Amniotic epithelial cell (primary cell): ENCODE data around the gene GAL3ST2.

ENCODE experiments used
- DNase-seq: peaks from one replicate; pipeline ENCODE4 v3.0.0-alpha.2; 2010; ENCODE audit warnings: low read depth

Gene GAL3ST2

DNA sequence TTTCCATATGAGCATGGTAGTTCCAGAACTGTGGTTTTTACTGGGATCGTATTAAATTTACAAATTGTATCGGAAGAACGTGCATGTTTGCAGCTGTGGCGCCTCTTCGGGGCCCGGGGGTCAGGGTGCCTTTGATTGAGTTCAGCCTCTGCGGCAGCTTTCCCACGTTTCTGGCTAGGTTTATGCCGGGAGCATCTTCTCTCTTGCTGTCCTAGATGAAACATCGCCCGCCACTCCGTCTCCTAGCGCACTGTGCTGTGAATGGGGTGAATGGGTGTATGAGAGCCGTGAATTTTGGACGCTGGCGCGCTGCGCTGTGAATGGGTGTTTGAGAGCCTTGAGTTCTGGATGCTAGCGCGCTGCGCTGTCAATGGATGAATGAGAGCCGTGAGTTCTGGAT, 69.8 kb downstream of the GAL3ST2 start:
- no peak for DNase-seq

DNA sequence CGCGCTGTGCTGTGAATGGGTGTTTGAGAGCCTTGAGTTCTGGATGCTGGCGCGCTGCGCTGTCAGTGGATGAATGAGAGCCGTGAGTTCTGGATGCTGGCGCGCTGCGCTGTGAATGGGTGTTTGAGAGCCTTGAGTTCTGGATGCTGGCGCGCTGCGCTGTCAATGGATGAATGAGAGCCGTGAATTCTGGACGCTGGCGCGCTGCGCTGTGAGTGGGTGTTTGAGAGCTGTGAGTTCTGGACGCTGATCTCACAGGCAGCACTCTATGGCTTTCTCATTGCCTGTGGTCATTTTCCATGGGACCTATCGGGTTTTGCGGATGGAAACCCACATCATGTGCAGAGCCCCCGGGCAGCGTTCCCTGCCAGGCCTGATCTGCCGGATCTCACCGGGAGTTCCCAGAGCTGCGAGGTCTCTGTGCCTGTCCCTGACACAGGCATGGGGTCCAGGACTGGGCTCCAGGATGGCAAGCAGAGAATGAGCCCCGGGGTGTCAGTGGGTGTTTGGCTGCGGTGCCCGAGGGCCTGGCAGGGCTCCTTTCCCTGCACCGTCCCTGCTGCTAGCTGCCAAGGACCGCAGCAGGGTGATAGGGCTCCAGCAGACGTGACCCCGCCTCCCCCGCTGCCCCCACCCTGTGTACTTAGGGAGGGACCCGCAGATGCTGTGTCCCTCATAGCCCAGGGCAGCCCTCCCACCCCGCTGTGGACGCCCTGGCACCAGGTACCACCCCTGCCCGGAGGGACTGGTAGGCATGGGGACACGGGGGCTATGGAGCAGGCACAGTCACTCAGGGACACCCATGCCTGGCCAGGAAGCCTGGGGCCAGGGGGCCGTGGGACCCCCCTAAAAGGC, 72.4 kb downstream of the GAL3ST2 start:
- no peak for DNase-seq

DNA sequence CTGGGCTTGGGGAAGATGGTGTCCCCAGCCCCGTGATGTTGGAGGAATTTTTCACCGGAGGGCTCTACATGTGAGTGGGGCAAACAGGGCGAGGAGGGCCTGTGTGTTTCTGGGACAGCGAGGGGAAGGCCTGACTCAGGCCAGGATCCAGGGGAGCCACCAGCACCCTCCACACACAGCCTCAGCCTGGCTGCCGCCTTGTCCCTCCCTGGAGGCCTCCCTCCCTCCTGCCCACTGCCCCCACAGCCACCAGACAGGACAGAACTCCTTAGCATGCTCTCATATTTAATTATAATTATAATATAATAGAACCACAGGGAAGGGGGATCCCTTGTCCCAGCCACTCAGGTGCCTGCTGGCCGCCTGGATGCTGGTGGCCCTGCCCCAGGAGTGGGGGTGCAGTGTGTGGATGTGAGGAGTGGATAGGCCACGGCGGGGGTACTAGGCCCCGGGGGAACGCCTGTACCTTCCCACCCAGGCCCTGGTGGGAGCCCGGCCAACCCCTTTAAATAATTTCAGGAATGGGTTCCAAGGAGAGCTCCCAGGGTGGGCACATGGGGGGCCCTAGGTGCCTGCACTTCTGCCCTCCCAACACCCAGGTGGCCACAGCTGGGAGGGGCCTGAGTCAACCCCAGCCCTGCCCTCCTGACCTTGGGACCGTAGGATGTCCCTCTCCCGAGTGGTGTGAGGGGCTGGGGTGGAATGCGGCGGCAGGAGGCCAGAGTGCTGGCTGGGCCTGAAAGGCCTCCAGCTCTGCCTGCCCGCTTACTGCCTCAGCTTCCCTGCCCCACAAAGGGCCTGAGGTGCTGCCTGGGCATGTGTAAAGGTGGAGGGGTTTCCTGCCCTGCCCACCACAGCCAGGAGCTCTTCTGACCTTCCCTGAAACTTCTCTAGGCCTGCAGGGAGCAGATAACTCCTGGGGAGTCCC, 73.3 kb downstream of the GAL3ST2 start:
- no peak for DNase-seq

DNA sequence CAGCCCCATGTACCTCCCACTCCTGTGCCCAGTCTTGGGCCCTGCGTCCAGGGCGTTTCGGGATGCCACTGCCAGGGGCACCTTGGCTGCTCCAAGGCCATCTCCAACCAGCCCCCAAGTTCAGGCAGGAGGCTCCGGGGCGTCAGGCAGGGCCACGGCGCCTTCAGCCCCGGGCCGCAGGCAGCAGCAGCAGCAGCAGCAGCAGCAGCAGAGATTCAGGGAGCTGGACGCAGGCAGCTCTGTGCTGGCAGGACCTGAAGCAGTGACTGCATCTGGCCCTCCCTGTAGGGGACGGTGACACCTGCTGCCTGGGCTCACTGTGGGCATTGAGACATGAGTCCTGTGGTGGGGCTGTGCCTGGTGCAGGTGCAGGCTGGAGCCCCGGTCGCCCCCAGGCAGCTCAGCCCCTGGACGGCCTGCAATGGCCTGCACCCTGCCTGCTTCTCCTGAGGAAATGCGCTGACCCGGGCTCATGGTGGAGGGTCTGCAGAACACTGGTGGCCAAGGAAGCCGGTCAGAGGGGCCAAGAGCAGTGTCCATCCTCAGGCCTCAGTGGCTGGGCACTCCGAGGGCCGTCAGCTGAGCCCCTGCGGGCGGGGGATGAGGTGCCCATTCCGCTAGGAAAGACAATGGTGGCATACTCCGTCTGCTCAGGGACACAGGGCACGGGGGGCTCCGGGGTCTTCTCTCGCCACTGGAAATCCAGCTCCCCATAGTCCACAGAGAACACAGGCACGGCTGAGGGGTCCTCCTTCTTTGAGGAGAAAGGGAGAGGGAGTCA, 74.1 kb downstream of the GAL3ST2 start:
- DNase-seq: no peak

DNA sequence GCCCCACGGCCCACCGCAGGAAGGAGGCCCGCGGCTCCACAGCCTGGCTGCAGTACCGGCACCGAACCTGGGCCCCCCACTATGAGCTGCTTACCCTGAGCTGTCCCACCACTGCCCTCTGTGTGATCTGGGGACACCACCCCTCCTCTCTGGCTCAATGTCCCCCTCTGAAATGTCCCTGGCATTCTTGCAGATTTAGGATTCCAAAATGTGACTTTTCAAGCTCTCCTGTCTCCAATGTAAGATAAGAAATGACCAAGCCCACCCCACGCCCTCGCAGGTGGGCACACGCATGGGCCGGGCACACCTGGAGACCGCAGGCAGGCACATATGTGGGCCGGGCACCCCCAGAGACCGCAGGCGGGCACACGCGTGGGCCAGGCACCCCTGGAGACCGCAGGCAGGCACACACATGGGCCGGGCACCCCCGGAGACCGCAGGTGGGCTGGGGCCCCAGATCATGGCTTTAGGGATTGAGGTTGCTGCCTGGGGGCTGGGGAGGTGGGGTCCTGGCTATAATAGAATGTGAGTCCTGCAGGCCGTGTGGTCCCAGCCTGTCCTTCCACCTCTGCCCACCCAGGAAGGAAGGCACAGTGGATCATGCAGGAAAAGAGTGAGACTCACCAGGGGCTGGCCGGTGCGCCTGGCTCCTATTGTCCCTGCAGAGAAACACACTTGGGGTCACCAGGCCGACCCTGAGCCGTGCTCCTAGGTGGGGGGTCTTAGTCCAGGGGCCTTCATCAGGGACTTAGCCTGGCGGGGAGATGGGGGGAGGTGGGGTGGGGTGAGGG, 74.9 kb downstream of the GAL3ST2 start:
- DNase-seq: no peak

DNA sequence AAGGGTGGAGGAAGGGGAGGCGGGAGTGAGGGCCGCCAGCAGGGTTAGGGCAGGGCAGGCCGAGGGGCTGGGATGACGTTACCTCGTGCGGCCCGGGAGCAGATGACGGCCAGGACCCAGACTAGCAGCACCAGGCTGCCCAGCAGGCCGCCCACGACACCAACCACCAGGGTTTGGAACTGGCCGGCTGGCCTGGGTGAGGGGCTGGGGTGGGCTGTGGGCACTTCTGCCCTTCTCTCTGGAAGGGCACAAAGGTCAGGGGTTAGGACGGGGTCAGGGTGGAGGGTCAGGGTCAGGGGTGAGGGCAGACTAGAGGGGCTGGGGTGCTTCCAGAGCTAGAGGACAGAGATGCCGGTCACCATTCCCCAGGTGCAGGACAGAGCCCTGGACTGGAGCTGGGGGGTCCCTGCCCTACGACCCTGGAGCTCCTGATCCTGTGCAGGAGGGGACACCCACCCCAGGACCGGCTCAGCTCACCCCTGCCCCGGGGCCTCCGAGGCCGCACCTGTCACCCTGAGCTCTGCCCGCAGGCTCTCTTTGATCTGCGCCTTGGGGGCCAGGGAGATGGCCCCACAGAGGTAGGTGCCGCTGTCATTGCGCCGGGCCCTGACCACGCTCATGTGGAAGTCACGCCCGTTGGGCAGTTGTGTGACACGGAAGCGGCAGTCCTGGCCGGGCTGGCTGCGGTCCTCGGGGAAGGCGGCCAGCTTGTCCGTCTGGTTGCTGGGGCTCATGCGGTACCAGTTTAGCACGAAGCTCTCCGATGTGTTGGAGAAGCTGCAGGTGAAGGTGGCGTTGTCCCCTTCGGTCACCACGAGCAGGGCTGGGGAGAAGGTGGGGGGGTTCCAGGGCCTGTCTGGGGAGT, 75.7 kb downstream of the GAL3ST2 start:
- DNase-seq: no peak

DNA sequence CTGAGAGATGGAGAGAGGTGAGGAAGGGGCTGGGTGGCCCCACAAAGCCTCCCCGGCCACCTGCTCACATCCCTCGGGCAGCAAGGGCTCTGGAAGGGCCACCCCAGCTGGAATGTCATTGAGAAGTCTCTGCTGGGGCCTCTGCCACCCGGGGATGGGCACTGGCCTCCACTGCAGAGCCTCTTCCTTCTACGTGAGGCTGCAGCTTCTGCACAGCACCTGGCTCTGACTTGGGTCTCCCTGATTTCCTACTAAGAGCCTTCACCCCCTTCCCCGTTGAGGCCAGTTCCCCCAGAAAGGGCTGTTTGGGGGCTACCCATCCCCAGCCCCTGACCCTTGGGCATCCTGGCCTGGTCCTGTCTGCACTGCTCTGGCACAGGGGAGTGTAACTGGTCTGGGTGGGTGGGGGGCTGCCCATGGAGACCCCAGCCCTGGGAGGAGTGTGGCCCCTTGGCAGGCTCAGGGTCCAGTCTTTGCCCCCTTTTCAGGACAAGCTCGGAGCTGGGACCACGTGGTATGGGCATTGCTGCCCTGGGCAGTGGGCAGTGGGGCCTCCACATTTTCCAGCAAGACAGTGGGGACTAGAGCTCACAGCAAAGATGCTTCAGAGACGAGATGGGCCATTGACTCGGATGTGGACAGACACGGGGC, 76.5 kb downstream of the GAL3ST2 start:
- no peak for DNase-seq
